GM12873 (cell line): ENCODE measurements around the gene IQCK.

Experiments
- CTCF ChIP-seq: IDR thresholded peaks from 2 replicates; pipeline ENCODE4 v1.5.1; 2012; ENCODE audit warnings: low read depth, mild to moderate bottlenecking, moderate library complexity, low read length, control low read depth; ENCODE audit not compliant: insufficient read depth; ENCODE audit errors: missing control alignments

IQCK gene

DNA sequence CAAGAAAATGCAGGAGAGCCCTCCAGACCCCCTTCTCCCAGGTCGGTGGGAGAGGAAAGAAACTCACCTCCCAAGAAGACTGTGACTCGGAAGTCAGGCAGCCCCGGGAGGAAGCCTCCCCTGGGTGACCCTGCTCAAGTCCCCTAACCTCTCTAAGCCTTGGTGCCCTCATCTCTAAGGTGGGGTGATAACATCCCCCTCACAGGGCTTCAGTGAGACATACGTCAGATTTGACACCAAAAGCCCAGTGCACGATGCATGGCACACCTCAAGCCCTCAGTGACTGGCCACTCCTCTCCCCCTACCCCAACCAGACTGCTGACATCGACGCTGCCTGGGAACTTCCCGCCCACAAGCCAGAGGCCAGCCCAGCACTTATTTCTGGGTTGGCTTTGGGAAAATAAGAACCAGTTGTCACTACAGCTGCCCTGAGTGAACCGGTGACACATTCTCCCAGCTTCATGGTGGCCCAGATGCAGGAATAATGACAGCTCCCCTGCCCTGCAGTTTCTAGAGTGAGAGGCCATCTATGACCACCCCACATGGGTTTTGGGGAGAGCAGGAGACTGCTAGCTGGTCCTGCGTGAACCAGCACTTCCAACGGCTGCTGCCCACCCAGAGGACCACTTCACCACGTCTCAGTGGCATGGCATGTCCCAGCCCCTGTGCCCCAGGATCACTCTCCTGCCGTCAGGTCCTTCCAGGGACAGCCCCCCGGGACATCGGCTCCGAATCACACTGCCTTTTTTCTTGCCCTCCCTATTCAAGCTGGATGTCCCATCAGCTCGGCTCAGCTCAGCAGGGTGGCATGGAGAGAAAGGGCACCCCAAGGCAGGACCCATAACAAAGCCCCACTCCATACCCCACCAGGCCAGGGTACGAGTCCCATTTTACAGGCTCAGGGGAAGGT lies 9.5 kb upstream of the IQCK start:
- no peak for TF ChIP-seq CTCF

DNA sequence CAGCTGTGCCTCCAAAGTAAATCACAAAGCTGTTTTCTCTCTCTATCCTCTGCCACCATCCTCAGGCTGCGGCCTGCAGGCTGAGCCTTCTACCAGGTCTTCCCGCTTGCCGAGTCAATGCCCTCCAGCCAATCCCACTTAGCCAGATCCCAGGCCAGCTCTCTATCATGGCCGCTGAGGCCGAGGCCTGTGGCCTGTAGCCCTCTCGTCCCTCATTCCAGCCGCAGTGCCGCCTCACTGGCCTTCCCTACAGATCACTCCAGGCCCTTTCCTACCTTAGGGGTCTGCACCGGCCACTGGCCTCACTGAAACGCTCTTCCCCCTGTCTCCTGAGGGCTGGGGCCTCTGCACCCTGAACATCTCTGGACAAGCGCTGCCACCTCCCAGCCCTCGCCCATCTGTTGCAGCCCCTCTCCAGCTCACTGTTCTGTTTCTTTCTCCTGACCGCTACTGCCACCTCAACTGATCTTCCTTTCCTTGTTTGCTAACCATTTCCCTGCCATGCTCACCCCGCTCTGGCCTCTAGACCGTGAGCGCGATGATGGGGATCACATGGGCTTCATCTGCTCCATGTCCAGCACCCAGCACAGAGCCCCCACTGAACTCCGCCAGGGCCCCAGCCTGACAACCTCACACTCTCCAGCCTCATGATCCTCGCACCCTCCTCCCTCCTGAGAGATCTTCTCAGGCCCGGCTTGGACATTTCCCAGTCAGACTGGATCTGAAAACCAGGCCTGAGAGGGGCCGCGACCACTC lies 8.5 kb upstream of the IQCK start:
- TF ChIP-seq CTCF = no peak

- TF ChIP-seq CTCF = no peak
These were observed 7.7 kb upstream of the IQCK start for GRCh38 chr16:19710191-19710908.

DNA sequence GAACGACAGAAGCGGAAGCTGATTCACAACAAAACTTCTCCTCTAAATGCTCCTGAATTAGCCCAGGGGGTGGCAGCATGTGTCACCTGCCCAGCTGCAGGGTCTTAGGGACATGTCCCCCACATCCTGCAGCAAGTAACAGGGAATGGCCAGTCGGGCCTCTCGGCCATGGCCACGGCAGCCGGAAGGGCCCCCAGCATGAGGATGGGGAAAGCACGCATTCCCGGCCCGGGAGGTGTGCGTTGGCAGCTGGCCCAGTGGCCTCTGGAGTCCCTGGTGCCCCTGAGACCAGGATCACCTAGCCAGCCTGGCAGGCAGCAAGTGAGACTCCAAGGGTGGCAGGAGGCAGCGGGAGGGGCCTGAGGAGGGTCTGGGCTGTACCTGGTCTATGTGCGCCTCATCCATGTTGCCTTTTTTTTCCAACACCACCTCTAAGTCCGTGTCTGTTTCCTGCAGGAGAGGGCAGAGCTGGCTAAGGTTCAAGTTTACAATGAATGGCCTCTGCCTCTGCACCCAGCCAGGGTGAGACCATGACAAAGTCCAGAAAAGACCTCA lies 7.0 kb upstream of the IQCK start:
- TF ChIP-seq CTCF = no peak

GRCh38 chr16:19711643-19712042 lies 6.4 kb upstream of the IQCK start:
- TF ChIP-seq CTCF = no peak

- no peak for TF ChIP-seq CTCF
These were observed 5.5 kb upstream of the IQCK start for GRCh38 chr16:19712418-19713058.

DNA sequence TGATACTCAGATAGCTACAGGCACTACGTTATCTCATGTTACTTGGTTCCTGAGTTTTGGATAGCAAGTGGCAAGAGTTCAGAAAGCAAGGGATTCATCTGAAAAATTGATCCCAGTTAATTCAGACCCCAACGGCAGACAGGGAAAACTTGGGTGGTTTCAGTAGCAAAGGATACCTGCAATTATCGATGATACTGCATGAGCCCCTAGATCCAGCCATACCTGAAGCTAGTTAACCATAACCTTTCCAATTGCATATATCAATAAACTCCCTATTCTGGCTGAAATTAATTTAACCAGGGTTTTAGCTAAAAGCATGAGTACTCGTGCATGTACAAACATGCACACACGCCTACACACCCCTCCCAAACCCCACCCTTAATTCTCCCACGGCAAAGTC lies 4.4 kb upstream of the IQCK start:
- TF ChIP-seq CTCF = no peak
